Pancreas (tissue), 10 donors: ENCODE data around the gene GTF2A1L. TPM values are rescaled to one million over a fixed set of nuclear protein-coding genes. Genes with fewer than 3 reads are reported as not detected.
"Not testable (repeated sequence)": the region's sequence is repeated elsewhere in the genome, so short reads cannot be mapped to it uniquely, and the experiment has no call there.

Experiments used
- ATAC-seq, 4 donors: fragments of 200-7000 bp; cut with Tn5 transposase; one replicate each; pipeline versions ENCODE4 v1.8.0 to v1.9.1; 2020; ENCODE audit warnings: mild to moderate bottlenecking in 4 of 4, moderate library complexity in 4 of 4
- DNase-seq, 6 donors: peaks; one replicate each; pipeline ENCODE4 v3.0.0-alpha.2; 2020
- FAIRE-seq: peaks from 2 replicates; lab custom pipeline; 2012; peaks lifted over from hg19 to GRCh38; lab: Jason Lieb, UNC
- H3K27ac ChIP-seq, 4 donors: fragments of 200-600 bp; sonication (generic); 1 replicate in 3 of 4; 2 replicates in 1 of 4; pipeline versions ENCODE4 v1.5.0 to v1.8.0; 2020
- H3K27me3 ChIP-seq, 4 donors: fragments of 200-600 bp; one replicate each; pipeline ENCODE4 v1.8.0; 2021
- H3K36me3 ChIP-seq, 3 donors: fragments of 200-600 bp; sonication (generic) in 1 of 3; one replicate each; pipeline versions ENCODE4 v1.5.0 to v1.8.0; 2020 to 2021
- H3K4me1 ChIP-seq, 3 donors: fragments of 200-600 bp; one replicate each; pipeline ENCODE4 v1.8.0; 2021
- H3K4me3 ChIP-seq, 4 donors: fragments of 200-600 bp; sonication (generic) in 2 of 4; one replicate each; pipeline versions ENCODE4 v1.5.0 to v1.8.0; 2020 to 2021
- H3K9me3 ChIP-seq, 4 donors: fragments of 200-600 bp; one replicate each; pipeline ENCODE4 v1.8.0; 2021
- WGBS, 2 donors: extraction: QIAGEN DNeasy Blood & Tissue Kit; methylation state at CpG; one replicate each; pipeline ENCODE4 v1.1.7; 2013; 5-methylcytosine and 5-hydroxymethylcytosine counted together
- intact Hi-C, 3 donors: fragments of 100-400 bp; cut with DNase I; formaldehyde crosslinking; loops; one replicate each; pipeline versions ENCODE4 v1.11.1 to v1.14.2; 2022
- polyA plus RNA-seq, 2 donors: library from polyadenylated mRNA; stranded (reverse); fragments of 200-250 nt; gene quantifications; one replicate each; pipeline ENCODE4 v1.2.3, GENCODE V29; 2013
- total RNA-seq, 6 donors: library from RNA; stranded (reverse); fragmentation: NEBNext Ultra II Directional in 4 of 6; extraction: Animal tissue kit (Norgen Biotek cat#: 25700) in 4 of 6; gene quantifications; one replicate each; pipeline versions ENCODE4 v1.2.1 to v1.2.4, GENCODE V29; 2021 to 2023
- TF ChIP-seq, protein P1 (sequence below), 4 donors: fragments of 200-600 bp; sonication (generic) in 3 of 4; IDR thresholded peaks; one replicate each; pipeline versions ENCODE4 v1.5.0 to v1.8.0; 2021; ENCODE audit warnings: antibody characterized with exemption in 4 of 4
- donor health status: healthy with polysubstance abuse.
- donor health status: DM: no; HTN: no; CAD: no; lungs with moderate emphysema.
- donor health status: DM: no; HTN: no; CAD: no.
- donor health status: control.
- donor health status: control.
- donor health status: Bipolar disorder and iron deficiency.
- donor health status: DM: yes; HTN: yes; CAD: no.
- donor health status: DM: no; HTN: no; CAD: no.
- donor health status: DM: no; HTN: no; CAD: no.
- donor health status: DM: yes; HTN: yes; CAD: no.

GTF2A1L gene
- total and polyA plus RNA-seq, 8 donors: 0.17 to 0.42 TPM; not detected in 6

DNA sequence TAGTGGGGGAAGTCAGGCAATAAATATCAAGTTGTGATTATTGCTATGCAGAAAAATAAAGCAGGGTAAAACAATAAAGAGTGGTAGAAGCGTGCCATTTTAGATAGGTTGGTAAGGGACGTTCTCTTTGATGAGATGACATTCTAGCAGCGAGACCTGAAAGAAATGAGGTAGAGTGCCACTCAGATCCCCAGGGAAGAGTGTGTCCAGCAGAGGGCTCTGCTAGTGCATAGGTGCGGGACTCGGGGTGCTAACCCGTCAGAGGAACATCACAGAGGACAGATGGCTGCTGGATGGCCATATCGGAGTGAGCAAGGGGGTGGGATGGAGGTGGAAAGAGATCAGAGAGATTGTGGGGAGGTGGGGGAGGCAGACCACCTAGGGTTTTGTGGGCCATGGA lies 16.3 kb upstream of the GTF2A1L start:
- Histone ChIP-seq H3K27ac (no peak overlapping the region), H3K4me1 (no peaks in the 10 kb centered on the region), H3K27me3 (no peaks in the 10 kb centered on the region), H3K36me3 (no peaks in the 10 kb centered on the region), H3K9me3 (no peaks in the 10 kb centered on the region), H3K4me3 (no peak overlapping the region)
- FAIRE-seq: no peak
- intact Hi-C loops: loop anchor here in 1 of 3 donors (10.0 kb wide), 1 partner anchor 1803 kb away; no protein-coding TSS in a partner anchor
- 32 to 42% methylated on average over 7 of the region's 7 CpGs for WGBS, 2 donors
- TF ChIP-seq, protein P1, sequence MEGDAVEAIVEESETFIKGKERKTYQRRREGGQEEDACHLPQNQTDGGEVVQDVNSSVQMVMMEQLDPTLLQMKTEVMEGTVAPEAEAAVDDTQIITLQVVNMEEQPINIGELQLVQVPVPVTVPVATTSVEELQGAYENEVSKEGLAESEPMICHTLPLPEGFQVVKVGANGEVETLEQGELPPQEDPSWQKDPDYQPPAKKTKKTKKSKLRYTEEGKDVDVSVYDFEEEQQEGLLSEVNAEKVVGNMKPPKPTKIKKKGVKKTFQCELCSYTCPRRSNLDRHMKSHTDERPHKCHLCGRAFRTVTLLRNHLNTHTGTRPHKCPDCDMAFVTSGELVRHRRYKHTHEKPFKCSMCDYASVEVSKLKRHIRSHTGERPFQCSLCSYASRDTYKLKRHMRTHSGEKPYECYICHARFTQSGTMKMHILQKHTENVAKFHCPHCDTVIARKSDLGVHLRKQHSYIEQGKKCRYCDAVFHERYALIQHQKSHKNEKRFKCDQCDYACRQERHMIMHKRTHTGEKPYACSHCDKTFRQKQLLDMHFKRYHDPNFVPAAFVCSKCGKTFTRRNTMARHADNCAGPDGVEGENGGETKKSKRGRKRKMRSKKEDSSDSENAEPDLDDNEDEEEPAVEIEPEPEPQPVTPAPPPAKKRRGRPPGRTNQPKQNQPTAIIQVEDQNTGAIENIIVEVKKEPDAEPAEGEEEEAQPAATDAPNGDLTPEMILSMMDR (IDR thresholded peaks at IDR 0.05): no peak
- no peak for DNase-seq
- ATAC-seq: peak in 3 of 4 donors; percentile 54 to 76 (median 56)

DNA sequence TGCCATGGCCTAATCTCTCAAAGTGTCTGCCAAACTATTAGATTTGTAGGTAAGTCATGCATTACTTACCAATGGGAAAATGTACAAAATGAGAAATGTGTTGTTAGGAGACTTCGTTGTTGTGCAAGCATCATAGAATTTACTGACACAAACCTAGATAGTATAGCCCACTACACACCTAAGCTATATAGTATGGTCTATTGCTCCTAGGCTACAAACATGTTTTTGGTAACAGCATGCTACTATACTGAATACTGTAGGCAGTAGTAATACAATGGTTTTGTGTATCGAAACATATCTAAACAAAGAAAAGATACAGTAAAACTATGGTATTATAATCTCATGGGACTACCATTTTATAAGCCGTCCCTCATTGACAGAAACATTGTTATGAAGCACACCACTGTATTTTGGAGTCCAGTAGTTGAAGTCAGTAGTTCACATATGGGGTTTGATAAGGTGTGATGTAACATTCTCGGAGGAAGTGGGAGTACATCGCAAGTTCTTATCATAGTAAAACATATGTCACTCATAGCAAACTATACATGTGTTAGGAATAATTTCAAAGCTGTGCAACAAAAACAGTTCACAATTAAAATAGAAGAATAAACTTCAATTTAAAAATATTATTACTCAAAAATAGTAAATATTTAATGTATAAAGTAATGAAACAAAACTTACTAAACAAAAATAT lies 12.0 kb upstream of the GTF2A1L start:
- Histone ChIP-seq H3K4me1 (no peaks in the 10 kb centered on the region), H3K27me3 (no peaks in the 10 kb centered on the region), H3K36me3 (no peaks in the 10 kb centered on the region), H3K4me3 (no peak overlapping the region), H3K27ac (no peak overlapping the region), H3K9me3 (no peaks in the 10 kb centered on the region)
- DNase-seq (no peak), ATAC-seq (no peak), FAIRE-seq (no peak)
- intact Hi-C loops: loop anchor here in 1 of 3 donors (10.0 kb wide), 1 partner anchor 1799 kb away; no protein-coding TSS in a partner anchor
- TF ChIP-seq, protein P1 (IDR thresholded peaks at IDR 0.05): no peak
- 71 to 81% methylated on average over 5 of the region's 5 CpGs for WGBS, 2 donors

DNA sequence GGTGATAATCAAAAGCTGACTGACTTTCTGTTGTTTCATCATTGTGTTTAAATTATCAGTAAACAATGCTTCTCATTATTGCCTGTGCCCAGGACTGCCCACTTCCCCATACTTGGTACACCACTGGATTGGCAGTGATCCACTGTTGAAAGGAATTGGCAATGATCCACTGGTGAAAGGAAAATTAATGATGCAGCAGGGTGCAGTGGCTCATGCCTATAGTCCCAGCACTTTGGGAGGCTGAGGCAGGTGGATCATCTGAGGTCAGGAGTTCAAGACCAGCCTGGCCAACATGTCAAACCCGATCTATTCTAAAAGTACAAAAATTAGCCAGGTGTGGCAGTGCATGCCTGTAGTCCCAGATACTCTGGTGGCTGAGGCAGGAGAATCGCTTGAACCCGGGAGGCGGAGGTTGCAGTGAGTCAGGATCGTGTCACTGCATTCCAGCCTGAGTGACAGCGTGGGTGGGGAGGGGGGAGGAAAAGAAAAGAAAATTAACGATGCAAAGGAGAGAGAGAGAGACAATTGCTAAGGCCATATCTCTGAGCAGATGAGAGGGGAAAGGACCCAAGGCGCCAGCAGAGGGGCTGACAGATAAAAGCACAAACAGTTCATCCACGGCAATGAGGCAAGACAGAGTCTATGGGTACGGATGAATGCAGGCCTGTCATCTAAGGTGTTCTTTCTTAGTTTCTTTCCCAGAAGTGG lies 10.2 kb upstream of the GTF2A1L start:
- 75 to 86% methylated on average over 10 of the region's 10 CpGs for WGBS, 2 donors
- intact Hi-C loops: loop anchor here in 1 of 3 donors (10.0 kb wide), 1 partner anchor 1797 kb away; no protein-coding TSS in a partner anchor
- ATAC-seq: peak in 1 of 4 donors; percentile 47
- TF ChIP-seq, protein P1 (IDR thresholded peaks at IDR 0.05): no peak
- no peak for DNase-seq
- no peak for FAIRE-seq
- Histone ChIP-seq H3K4me3 (no peak overlapping the region), H3K9me3 (no peaks in the 10 kb centered on the region), H3K36me3 (no peaks in the 10 kb centered on the region), H3K27me3 (no peaks in the 10 kb centered on the region), H3K4me1 (no peaks in the 10 kb centered on the region), H3K27ac (no peak overlapping the region)

DNA sequence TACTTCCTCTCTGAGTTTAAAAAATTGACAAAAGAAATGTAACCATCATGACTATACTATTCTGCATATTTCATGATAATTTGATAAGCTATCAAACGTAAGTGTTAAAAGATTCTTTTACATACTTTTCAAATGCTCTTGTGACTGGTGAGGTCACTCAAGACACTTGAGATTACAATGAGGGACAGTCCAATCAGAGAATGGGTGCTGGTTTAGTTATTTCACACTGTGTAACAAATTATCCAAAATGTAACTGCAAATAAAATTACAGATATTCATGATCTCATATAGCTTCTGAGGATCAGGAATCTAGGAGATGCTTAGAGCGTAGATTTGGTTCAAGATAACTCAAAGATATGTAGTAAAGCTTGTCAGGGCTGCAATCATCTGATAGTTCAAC lies 4.4 kb upstream of the GTF2A1L start:
- no peak for FAIRE-seq
- WGBS, 2 donors: 49 to 65% methylated on average over 2 of the region's 2 CpGs
- H3K27ac ChIP-seq: no peak overlapping the region

DNA sequence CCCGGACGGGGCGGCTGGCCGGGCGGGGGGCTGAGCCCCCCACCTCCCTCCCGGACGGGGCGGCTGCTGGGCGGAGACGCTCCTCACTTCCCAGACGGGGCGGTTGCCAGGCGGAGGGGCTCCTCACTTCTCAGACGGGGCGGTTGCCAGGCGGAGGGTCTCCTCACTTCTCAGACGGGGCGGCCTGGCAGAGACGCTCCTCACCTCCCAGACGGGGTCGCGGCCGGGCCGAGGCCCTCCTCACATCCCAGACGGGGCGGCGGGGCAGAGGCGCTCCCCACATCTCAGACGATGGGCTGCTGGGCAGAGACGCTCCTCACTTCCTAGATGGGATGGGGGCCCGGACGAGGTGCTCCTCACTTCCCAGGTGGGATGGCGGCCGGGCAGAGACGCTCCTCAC lies 3.1 kb upstream of the GTF2A1L start:
- H3K9me3 ChIP-seq, H3K36me3 ChIP-seq, FAIRE-seq, H3K27ac ChIP-seq, H3K27me3 ChIP-seq, H3K4me1 ChIP-seq, ATAC-seq, intact Hi-C loops, H3K4me3 ChIP-seq: not testable (repeated sequence)
- 92 to 93% methylated on average over 28 to 35 of the region's 35 CpGs for WGBS, 2 donors
- peak in 1 of 6 donors; percentile 37 for DNase-seq

More for the DNA sequence above, 4.4 kb upstream of the GTF2A1L start:
- H3K4me1 ChIP-seq: no peaks in the 10 kb centered on the region
- no peak overlapping the region for H3K4me3 ChIP-seq
- no peaks in the 10 kb centered on the region for H3K36me3 ChIP-seq
- DNase-seq (no peak), ATAC-seq (no peak)
- H3K27me3 ChIP-seq: no peaks in the 10 kb centered on the region
- no peaks in the 10 kb centered on the region for H3K9me3 ChIP-seq
- intact Hi-C loops: no loop called here
- TF ChIP-seq, protein P1 (IDR thresholded peaks at IDR 0.05): no peak
